Erythroblast (primary cell): ENCODE data around the gene C16orf96.

Experiments used
- GATA1 ChIP-seq: IDR thresholded peaks from 2 replicates; pipeline ENCODE4 v1.6.1; 2011; ENCODE audit warnings: low read depth, mild to moderate bottlenecking, control low read depth, low read length, moderate library complexity
- POLR2A ChIP-seq: IDR thresholded peaks from 2 replicates; pipeline ENCODE4 v1.6.1; 2011; ENCODE audit warnings: mild to moderate bottlenecking, low read length

DNA sequence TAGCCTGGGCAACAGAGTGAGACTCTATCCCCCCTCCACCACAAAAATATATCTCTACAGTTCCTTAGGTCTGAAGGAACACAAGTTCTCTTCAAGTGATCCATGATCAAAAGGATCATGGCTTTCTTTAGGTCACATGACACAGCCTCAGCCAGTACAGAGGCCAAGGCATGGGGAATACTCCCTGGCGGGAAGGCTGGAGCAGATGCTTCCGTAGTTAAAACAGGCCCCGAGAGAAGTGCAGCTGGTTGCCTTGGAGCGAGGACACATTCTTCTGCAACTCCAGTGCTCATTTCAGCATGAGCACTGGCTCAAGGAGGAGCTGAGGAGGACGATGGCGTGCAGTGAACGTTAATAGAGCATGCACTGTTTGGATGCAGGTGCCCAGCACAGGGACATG, 31.1 kb upstream of the C16orf96 start:
- TF ChIP-seq POLR2A (no peak), GATA1 (no peak)
